HL-60/S4 (cell line): Measurements from ENCODE around the gene GIN1.
"Not testable (repeated sequence)": the region's sequence is repeated elsewhere in the genome, so short reads cannot be mapped to it uniquely, and the experiment has no call there.

Source experiments
- in situ Hi-C: fragments of 300-500 bp; cut with MboI; formaldehyde crosslinking; loops from 2 replicates; pipeline ENCODE4 v1.14.3; 2022; ENCODE audit warnings: low sequenced_read_pairs

The GIN1 gene

DNA sequence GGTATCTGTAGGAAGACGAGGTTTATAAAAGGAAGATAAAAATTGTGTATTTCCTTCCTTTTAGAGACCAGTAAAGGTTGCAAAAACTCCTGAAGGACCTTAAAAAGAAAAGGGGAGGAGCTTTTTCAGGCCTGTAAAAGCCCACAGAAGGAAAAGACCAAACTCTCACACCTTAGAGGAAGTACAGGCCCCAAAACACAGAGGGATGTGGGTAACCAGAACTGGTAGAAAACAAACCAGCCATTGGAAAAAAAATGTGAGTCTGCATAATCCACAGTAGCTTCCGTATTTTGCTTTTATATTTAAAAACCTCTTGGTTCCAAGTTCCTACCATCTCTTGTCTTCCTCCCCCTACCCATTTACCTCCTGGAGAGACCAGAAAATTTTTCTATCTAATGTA lies 8.5 kb downstream of the GIN1 start:
- in situ Hi-C loops: no loop called here

GRCh38 chr5:103110403-103110802 lies 9.5 kb downstream of the GIN1 start:
- in situ Hi-C loops: no loop called here

GRCh38 chr5:103109277-103109676 lies 10.7 kb downstream of the GIN1 start:
- in situ Hi-C loops: no loop called here

GRCh38 chr5:103108086-103108485 lies 11.9 kb downstream of the GIN1 start:
- in situ Hi-C loops: no loop called here

DNA sequence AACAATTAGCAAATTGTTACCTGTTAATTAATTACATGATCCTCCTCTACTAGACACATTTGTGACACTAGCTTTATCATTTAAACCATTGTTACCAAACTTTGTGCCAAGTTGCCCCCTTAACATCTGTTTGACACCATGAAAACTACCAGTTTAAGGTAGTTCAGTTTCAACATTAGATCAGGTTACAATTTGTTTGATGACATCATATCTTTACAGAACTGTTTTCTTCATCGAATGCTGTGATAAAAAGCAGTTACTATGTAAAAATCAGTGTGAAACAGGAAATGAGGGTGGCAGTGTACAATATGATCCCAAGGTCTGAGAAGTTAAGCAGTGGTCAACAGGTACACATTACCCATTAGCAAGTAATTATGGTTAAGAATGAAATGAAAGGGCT lies 17.7 kb downstream of the GIN1 start:
- in situ Hi-C loops: no loop called here

DNA sequence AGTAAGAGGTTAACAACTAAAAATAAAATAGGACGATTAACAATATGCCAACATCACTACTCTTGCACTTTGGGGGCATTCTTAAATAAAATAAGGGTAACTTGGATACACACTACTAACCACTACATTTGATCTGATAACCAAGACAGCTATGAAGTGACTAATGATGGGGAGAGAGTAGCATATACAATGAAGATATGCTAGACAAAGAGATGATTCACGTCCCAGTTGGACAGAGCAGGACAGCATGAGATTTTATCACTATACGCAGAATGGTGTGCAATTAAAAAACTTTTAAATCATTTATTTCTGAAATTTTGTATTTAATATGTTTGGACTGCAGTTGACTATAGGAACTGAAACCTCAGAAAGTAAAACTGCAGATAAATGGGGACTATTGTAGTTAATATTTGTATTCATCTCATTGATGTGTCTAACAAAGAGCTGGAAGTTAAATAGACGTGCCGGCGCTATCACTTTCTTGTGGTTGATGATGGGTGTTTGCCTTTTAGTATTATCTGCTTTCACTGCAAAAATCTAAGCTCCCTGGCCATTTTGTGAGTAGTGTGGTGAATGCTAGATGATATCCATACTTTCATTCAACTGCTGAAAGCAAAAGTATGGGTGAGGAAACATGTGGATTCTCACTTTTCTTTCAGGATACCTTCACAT lies 18.7 kb downstream of the GIN1 start:
- in situ Hi-C loops: no loop called here

GRCh38 chr5:103098993-103099392 lies 20.9 kb downstream of the GIN1 start:
- in situ Hi-C loops: no loop called here

- in situ Hi-C loops: no loop called here
These were observed 25.2 kb downstream of the GIN1 start for GRCh38 chr5:103094737-103095136.

- in situ Hi-C loops: no loop called here
These were observed 26.2 kb downstream of the GIN1 start for GRCh38 chr5:103093727-103094126.

DNA sequence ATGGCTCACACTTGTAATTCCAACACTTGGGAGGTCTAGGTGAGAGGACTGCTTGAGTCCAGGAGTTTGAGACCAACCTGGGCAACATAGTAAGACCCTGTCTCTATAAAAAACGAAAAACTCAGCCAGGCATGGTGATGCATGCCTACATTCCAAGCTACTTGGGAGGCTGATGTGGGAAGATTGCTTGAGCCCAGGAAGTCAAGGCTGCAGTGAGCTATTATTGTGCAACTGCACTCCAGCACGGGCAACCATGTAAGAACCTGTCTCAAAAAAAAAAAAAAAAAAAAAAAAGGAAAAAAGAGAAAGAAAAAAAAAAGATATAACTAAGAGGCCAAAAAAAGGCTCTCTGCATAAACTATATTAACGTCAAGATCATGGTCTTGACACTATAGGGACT lies 27.3 kb downstream of the GIN1 start:
- in situ Hi-C loops: no loop called here

- in situ Hi-C loops: no loop called here
These were observed 29.1 kb downstream of the GIN1 start for GRCh38 chr5:103090791-103091190.

DNA sequence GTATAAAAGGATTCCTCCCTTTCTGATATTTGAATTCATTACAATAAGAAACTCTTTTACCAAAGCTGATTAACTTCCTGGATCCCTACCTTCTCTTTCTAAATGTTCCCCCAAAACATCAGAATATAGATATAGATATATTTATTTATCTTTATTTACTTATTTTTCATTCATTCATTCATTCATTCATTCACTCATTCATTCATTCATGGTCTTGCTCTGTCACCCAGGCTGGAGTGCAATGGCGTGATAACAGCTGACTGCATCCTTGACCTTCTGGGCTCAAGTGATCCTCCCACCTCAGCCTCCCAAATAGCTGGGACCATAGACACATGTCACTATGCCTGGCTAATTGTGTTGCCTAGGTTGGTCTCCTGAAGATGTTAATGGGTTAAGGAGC lies 30.7 kb downstream of the GIN1 start:
- in situ Hi-C loops: no loop called here

GRCh38 chr5:103086547-103086946 lies 33.4 kb downstream of the GIN1 start:
- in situ Hi-C loops: no loop called here

DNA sequence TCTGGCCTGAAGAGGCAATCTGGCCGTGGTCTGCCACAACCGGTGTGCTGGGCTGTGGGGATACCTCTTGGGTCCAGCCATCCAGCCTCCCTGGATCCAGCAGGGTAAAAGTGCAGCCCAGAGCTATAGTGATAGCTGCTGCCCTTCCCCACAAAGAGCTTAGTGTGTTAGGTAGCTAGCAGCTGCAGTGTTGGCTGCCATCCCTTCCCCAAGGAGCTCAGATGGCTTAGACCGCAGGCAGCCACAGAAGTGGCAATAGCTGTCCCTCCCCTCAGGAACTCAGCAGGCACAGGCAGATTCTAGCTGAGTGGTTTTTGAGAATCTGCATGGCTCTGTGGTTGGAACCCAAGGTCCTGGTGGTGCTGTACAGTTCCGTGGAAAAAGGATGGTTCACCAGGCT lies 40.1 kb downstream of the GIN1 start:
- in situ Hi-C loops: no loop called here

DNA sequence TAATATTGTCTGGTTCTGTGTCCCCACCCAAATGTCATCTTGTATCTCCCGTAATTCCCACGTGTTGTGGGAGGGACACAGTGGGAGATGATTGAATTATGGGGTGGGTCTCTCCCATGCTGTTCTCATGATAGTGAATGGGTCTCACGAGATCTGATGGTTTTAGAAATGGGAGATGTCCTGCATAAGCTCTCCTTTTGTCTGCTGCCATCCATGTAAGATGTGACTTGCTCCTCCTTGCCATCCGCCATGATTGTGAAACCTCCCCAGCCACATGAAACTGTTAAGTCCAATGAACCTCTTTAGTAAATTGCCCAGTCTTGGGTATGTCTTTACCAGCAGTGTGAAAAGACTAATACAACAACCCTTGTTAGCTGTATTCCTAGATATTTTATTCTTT lies 44.5 kb downstream of the GIN1 start:
- in situ Hi-C loops: no loop called here

DNA sequence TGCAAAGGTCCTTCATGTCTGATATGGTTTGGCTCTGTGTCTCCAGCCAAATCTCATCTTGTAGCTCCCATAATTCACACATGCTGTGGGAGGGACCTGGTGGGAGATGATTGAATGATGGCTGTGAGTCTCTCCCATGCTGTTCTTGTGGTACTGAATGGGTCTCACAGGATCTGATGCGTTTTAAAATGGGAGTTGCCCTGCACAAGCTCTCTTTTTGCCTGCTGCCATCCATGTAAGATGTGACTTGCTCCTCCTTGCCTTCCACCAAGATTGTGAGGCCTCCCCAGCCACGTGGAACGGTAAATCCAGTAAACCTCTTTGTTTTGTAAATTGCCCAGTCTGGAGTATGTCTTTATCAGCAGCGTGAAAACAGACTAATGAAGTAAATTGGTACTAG lies 46.4 kb downstream of the GIN1 start:
- in situ Hi-C loops: not testable (repeated sequence)

DNA sequence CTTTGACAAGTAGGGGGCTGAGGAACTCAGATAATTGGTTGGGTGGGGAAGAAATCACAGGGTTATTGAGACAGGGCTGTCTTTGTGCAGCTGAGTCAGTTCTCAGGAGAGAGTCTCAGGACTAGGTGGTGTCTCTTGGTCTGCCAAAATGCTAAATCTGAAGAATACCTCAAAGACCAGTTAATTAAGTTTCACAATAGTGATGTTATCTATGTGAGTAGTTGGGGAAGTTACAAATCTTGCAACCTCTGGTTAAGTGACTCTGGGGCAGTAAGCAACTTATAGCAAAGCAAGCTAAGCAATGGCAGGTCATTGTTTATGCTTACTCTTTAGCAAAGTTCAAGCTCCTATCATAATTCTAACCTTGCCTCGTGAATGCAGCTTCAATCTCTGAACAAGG lies 53.6 kb downstream of the GIN1 start:
- in situ Hi-C loops: no loop called here

DNA sequence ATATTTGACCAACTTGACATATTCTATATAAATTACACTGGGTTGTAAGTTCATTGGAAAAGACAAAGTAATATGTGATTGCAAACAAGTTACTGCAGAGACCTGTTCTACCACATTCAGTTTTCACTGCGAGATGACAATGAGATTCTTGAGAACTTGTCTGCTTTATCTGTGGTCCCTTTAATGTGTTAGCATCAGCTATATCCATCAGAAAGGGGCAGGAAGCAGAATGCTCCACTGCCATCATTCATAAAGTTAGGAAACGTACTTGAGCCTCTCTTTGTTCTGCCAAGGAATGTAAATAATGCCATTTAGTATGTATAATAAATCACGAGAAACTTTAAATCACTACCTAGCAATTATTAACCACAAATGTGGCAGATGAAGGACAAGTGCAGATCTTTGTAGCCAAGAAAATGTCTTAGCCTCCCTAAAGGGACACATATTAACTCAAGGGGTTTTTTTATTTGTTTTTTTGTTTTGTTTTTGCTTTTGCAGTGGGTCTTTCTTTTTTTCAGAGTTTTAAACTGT lies 59.4 kb downstream of the GIN1 start:
- in situ Hi-C loops: no loop called here

DNA sequence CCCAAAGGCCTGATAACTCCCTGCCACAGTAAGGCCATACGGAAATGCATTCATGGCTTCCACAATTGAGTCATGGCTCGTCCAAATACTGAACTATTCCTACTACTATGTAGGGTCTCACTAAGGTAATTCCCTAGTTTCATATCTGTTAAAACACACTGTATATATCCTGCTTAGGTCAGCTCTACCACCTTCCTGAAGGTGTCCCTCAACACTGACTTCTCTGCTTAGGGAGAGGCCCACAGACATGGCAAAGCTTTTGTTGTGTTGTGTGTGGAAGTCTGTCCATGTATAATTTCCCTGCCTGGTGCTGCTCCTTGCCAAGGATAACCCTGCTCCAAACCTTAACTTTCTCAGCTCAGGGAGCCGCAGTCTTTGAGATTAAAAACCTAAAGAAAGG lies 60.4 kb downstream of the GIN1 start:
- in situ Hi-C loops: no loop called here

GRCh38 chr5:103057208-103058130 lies 62.5 kb downstream of the GIN1 start:
- in situ Hi-C loops: no loop called here

- in situ Hi-C loops: not testable (repeated sequence)
These were observed 73.2 kb downstream of the GIN1 start for GRCh38 chr5:103046706-103047105.

- in situ Hi-C loops: no loop called here
These were observed 78.8 kb downstream of the GIN1 start for GRCh38 chr5:103041071-103041676.
